GM21381 (cell line): ENCODE results near the gene CMTM5.

Experiments
- ATAC-seq: cut with Tn5 transposase; IDR thresholded peaks from one replicate; pipeline ENCODE4 v1.9.1; 2021; ENCODE audit warnings: mild to moderate bottlenecking, moderate library complexity; ENCODE audit not compliant: unreplicated experiment

Gene CMTM5

GRCh38 chr14:23357261-23357660 lies 19.6 kb upstream of the CMTM5 start:
- ATAC-seq, result no peak

DNA sequence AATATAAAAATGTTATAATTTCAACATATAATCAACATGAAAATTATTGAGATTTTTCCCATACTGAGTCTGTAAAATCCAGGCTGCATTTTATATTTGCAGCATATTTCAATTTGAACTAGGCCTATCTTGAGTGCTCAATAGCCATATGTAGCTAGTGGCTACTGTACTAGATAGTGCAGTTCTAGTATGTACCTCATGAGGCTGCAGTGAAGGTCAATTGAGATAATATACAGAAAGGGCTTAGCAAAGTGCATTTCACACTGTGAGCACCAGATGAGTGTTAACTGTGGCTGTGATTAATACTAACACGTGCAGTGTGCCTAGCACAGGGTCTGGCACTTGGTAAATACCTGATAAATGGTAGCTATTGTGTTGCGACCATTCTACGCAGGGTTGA lies 18.8 kb upstream of the CMTM5 start:
- no peak for ATAC-seq

- no peak for ATAC-seq
Observed at GRCh38 chr14:23358553-23359166, 18.2 kb upstream of the CMTM5 start.

- ATAC-seq, result no peak
Observed at GRCh38 chr14:23359167-23359626, 17.6 kb upstream of the CMTM5 start.

GRCh38 chr14:23359722-23360447 lies 17.0 kb upstream of the CMTM5 start:
- ATAC-seq, result no peak

DNA sequence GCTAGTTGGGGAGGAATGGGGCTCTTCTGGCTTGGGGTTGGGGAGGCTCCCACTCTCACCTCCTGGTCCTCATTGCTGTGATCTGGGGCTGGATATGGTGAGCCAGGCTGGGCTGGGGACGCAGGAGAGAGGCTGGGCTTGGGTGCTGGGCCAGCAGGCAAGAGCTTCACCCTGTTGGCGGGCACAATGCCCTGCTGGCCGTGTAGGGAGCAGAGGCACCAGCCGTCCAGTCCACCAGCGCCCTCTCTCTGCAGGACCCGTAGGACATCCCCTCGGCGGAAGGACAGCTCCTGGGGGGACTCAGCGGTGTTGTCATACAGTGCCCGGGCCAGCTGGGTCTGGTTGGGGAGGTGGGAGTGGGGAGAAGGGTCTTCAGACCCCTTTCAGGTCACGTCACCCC lies 16.4 kb upstream of the CMTM5 start:
- no peak for ATAC-seq

DNA sequence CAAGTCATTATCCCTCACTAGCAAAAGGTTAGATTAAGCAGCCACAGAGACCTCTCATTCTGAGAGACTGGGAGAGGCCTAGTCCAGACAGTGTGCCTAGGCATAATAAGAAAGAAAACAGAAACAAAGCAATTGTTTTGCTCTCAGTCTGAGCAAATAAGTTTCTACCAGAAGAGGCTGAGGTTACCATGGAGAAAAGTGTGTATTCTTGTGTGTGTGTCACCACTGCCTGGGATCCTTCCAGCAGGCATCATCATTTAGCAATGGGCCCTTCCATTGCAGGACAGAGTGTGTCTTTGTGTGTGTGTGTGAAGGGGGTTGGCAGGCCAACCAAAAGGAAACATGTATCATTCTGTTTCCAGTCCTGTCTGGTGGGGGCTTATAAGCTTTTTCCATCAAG lies 15.5 kb upstream of the CMTM5 start:
- no peak for ATAC-seq

GRCh38 chr14:23361763-23362162 lies 15.1 kb upstream of the CMTM5 start:
- no peak for ATAC-seq

DNA sequence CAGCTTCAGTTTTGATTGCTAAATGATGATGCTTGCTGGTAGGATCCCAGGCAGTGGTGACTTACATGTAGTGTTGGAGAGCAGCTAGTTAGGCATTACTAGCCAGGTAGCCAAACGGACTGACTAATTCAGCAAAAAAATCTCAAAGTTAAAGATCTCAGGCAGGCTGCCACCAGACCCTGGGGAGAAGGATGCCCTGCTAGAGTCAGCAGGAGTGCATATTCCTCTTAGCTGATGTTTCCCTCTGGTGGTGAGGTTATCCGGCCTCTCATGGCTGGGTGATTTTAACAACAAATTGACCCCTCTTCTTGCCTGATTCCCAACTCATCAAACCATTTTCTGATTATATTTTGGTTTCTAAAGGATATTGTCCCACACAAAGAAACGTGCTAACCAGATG lies 14.6 kb upstream of the CMTM5 start:
- no peak for ATAC-seq

GRCh38 chr14:23364164-23365035 lies 12.4 kb upstream of the CMTM5 start:
- no peak for ATAC-seq

GRCh38 chr14:23365036-23365731 lies 11.7 kb upstream of the CMTM5 start, which contains the start of gene EFS:
Gene EFS, minus strand, starts transcription at chr14:23365172. Its CDS starts 147 bp downstream, at chr14:23365025.
- no peak for ATAC-seq

DNA sequence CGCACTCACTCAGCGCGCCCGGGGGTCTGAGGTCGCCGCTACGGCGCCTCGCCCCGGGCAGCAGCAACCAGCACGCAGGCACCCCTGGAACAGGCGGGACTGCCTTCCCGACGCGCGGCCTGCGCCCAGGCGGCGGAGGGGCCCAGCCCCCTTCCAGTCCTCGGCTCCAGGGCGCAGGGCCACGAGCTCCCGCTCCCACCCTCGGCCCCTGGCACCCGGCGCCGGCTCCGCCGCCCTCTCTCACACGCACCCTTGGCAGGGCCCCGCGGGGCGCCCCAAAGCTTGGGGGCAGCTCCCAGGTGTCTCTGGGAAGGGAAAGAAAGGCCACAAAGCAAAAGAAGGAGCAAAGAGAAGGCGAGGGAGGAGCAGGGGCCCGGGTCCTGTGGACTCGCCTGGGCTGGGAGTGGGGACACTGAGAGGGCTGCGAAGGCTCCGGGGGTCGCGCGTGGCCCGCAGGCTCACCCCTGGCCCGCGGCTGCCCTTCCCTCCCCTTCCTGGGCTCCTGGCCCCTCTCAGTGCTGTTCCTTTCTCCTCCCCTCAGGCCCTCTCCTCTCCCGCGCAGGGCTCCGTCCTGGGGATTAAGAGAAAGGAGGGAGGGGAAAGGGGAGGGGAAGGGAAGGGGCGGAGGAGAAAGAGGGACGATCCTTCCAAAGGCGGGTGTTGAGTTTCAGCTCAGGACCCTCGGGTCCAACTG lies 11.0 kb upstream of the CMTM5 start:
- ATAC-seq, result no peak

DNA sequence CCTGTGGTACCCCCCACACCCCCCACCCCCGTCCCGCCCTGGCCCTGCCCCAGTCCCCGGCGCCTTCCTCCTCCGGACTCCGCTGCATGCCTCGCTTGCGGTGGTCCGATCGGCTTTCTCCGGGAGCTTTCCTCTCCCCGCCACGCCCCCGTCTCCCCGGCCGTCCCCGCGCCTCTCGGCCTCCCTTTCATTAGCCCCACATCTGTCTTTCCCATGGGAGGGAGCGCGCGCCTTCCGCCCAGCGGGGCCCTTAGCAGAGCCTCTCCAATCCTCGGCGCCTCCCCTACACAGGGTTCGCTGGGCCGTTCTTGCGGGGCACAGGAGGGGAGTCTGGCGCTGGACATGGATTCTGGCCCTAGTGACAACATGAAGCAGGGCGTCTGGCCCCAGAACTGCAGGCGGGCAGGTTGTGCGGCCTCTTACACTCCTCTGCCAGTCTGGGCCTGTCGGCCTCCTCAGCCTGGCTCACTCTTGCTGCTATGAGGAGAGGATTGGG lies 10.4 kb upstream of the CMTM5 start:
- no peak for ATAC-seq

DNA sequence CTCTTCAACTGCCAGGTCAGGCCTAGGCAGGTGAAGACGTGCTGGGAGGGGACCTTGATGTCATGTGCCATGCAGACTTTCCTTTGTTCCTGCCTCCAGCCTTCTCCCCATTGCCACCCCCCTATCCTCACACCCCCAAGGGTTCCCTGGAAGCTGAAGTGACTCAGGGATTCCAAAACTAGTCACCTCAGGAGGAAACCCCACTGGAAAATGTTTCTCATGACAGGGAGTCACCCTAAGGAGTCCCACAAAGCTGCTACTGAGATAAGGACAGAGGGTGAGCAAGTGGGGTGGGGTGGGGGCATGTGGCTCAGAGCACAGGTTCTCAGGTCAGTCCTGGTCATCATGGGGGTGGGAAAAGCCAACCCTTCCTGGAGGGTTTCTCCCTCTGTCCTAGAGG lies 6.6 kb upstream of the CMTM5 start:
- ATAC-seq, result no peak

GRCh38 chr14:23371865-23372264 lies 5.0 kb upstream of the CMTM5 start:
- ATAC-seq, result no peak

DNA sequence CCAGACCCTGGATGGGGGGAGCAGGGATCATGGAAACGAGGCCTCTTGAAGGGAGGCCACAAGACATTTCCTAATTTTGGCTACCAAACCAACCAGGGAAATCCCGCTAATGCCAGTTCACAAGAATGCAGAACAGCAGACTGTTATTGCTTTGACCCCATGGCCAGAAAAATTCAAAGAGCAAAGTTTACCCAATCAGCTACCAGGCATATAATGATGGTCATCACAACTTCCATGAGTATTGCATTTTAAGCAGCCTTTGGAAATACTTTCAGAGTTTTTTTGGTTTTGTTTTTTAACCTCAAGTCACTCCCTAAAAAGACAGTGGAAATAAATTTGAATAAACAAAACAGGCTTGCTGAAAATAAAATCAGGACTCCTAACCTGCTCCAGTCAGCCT lies 4.3 kb upstream of the CMTM5 start, which contains the start of gene IL25:
TSS of gene IL25 (plus strand) at position 301 of the 400 bp plus-strand sequence.
- no peak for ATAC-seq

DNA sequence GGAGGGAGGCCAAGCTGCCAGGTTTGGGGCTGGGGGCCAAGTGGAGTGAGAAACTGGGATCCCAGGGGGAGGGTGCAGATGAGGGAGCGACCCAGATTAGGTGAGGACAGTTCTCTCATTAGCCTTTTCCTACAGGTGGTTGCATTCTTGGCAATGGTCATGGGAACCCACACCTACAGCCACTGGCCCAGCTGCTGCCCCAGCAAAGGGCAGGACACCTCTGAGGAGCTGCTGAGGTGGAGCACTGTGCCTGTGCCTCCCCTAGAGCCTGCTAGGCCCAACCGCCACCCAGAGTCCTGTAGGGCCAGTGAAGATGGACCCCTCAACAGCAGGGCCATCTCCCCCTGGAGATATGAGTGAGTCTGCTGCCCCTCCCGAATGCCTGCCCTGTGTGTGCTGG lies 3.8 kb upstream of the CMTM5 start:
- ATAC-seq, result no peak

GRCh38 chr14:23375527-23376251 lies 1.2 kb upstream of the CMTM5 start:
- no peak for ATAC-seq

DNA sequence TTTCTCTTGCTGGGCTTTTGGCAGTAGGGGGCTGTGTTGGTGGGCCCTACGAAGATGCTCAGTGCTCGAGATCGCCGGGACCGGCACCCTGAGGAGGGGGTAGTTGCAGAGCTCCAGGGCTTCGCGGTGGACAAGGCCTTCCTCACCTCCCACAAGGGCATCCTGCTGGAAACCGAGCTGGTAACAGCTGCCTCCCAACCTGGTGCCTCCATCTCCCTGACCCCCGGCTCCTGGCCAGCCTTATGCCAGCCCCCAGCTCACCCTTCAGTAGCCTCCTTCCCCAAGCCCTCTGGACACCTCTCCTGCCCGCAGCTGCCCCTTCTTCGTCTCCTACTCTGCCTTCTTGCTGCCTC lies 328 bp downstream of the CMTM5 start:
- no peak for ATAC-seq
